Panc1 (cell line): ENCODE results near the gene TEX11. TPM values are rescaled to one million over a fixed set of nuclear protein-coding genes. Genes with fewer than 3 reads are reported as not detected.
"Not testable (repeated sequence)": the region's sequence is repeated elsewhere in the genome, so short reads cannot be mapped to it uniquely, and the experiment has no call there.

Experiments
- ATAC-seq: fragments of 200-7000 bp; cut with Tn5 transposase; 2 replicates; pipeline ENCODE4 v1.9.1; 2020; ENCODE audit warnings: mild to moderate bottlenecking, moderate library complexity
- BruUV-seq: library from RNA; stranded (reverse); fragments of 400-500 nt; replicated peaks from 2 replicates; lab custom pipeline; 2021; lab: Mats Ljungman, UMichigan
- CTCF ChIA-PET: fragments of 300-600 bp; sonication (Branson Sonifier 250); formaldehyde crosslinking; loops from one replicate; lab custom pipeline; 2022; ENCODE audit warnings: antibody characterized with exemption; lab: Charles Lee
- POLR2A ChIA-PET: fragments of 300-600 bp; sonication (Branson Sonifier 250); formaldehyde crosslinking; loops from one replicate; lab custom pipeline; 2022; ENCODE audit warnings: antibody characterized with exemption; lab: Charles Lee
- DNase-seq: peaks from one replicate; pipeline ENCODE4 v3.0.0-alpha.2; 2010; ENCODE audit warnings: low read depth, low spot score
- H3K27ac ChIP-seq: 2 replicates; pipeline ENCODE4 v1.5.1; 2011; ENCODE audit warnings: mild to moderate bottlenecking, low read length, inconsistent platforms
- H3K27me3 ChIP-seq: fragments of 200-500 bp; sonication (Bioruptor generic); 2 replicates; pipeline ENCODE4 v1.6.0; 2014; ENCODE audit warnings: low read length, inconsistent platforms; ENCODE audit not compliant: control insufficient read depth, insufficient read depth
- H3K36me3 ChIP-seq: fragments of 200-500 bp; sonication (Bioruptor generic); 2 replicates; pipeline ENCODE4 v1.5.1; 2014; ENCODE audit warnings: inconsistent platforms, mild to moderate bottlenecking, low read length, moderate library complexity; ENCODE audit not compliant: control insufficient read depth, insufficient read depth
- H3K4me1 ChIP-seq: 2 replicates; pipeline ENCODE4 v1.5.1; 2011; ENCODE audit warnings: inconsistent platforms, mild to moderate bottlenecking, low read length, moderate library complexity; ENCODE audit not compliant: control insufficient read depth, insufficient read depth
- H3K4me3 ChIP-seq, 2 experiments: 2 replicates each; pipeline ENCODE4 v1.5.1; 2011 to 2012; ENCODE audit warnings: low read depth in 2 of 2, low read length in 2 of 2, mild to moderate bottlenecking in 2 of 2, inconsistent platforms in 1 of 2, moderate library complexity in 1 of 2
- H3K9me3 ChIP-seq: fragments of 200-500 bp; sonication (Bioruptor generic); 2 replicates; pipeline ENCODE4 v1.5.1; 2014; ENCODE audit warnings: low read depth, mild to moderate bottlenecking, inconsistent platforms, low read length, moderate library complexity; ENCODE audit not compliant: control insufficient read depth, insufficient read depth
- POLR2AphosphoS5 ChIP-seq: IDR thresholded peaks from 2 replicates; pipeline ENCODE4 v1.6.1; 2012; ENCODE audit warnings: mild to moderate bottlenecking, low read depth, low read length, moderate library complexity
- SIN3A ChIP-seq: IDR thresholded peaks from 2 replicates; pipeline ENCODE4 v1.6.1; 2012; ENCODE audit warnings: low read depth, mild to moderate bottlenecking, low read length, moderate library complexity, borderline replicate concordance; ENCODE audit not compliant: insufficient read depth
- TCF7L2 ChIP-seq: IDR thresholded peaks from 2 replicates; pipeline ENCODE4 v1.6.1; 2011; ENCODE audit warnings: mild to moderate bottlenecking, low read depth, low read length, inconsistent platforms
- in situ Hi-C: cut with HindIII; loops from 2 replicates; pipeline ENCODE4 v1.10.0; 2016; ENCODE audit warnings: low sequenced_read_pairs, low pct_unique_long_range_greater_than_20kb
- intact Hi-C: fragments of 100-400 bp; cut with micrococcal nuclease; formaldehyde crosslinking; loops from one replicate; pipeline ENCODE4 v1.10.0; 2022; ENCODE audit not compliant: unreplicated experiment
- total RNA-seq: library from RNA; stranded (reverse); gene quantifications from one replicate; pipeline ENCODE4 v1.2.1, GENCODE V29; 2021; ENCODE audit not compliant: unreplicated experiment
- TF ChIP-seq, protein P1 (sequence below): fragments of 450-650 bp; IDR thresholded peaks from 2 replicates; pipeline ENCODE4 v1.5.1; 2017; ENCODE audit warnings: mild to moderate bottlenecking
- TF ChIP-seq, protein P2 (sequence below), 2 experiments: IDR thresholded peaks; 2 replicates each; pipeline ENCODE4 v1.6.1; 2011 to 2012; ENCODE audit warnings: low read depth in 2 of 2, control low read depth in 1 of 2, low read length in 1 of 2, mild to moderate bottlenecking in 1 of 2, moderate library complexity in 1 of 2; ENCODE audit not compliant: insufficient read depth in 1 of 2

The TEX11 gene
- total RNA-seq, 1 experiment from 2014 or later, result not detected

DNA sequence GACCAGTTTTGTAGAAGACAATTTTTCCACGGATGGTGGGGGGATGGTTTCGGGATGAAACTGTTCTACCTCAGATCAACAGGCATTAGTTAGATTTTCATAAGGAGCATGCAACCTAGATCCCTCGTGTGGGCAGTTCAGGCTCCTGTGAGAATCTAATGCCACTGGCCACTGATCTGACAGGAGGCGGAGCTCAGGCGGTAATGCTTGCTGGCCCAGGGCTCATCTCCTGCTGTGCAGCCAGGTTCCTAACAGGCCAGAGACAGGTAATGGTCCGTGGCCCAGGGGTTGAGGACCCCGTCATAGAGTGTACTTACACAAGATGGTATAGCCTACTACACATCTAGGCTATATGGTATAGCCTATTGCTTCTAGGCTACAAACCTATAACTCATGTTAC is 7.0 kb downstream of the TEX11 start:
- ChIA-PET POLR2A (no interaction called here), CTCF (no interaction called here)
- DNase-seq, result no peak
- Histone ChIP-seq H3K4me1 (no peaks in the 10 kb centered on the region), H3K27me3 (no peaks in the 10 kb centered on the region; the same call in 1 of the 2 replicates), H3K27ac (no peak overlapping the region), H3K4me3 (no peak overlapping the region), H3K36me3 (no peaks in the 10 kb centered on the region), H3K9me3 (no peaks in the 10 kb centered on the region)
- BruUV-seq, result no TSS peak
- no peak for ATAC-seq
- intact Hi-C loops (no loop called here), in situ Hi-C loops (no loop called here)
- TF ChIP-seq POLR2AphosphoS5, result no peak
- TF ChIP-seq, protein P1, sequence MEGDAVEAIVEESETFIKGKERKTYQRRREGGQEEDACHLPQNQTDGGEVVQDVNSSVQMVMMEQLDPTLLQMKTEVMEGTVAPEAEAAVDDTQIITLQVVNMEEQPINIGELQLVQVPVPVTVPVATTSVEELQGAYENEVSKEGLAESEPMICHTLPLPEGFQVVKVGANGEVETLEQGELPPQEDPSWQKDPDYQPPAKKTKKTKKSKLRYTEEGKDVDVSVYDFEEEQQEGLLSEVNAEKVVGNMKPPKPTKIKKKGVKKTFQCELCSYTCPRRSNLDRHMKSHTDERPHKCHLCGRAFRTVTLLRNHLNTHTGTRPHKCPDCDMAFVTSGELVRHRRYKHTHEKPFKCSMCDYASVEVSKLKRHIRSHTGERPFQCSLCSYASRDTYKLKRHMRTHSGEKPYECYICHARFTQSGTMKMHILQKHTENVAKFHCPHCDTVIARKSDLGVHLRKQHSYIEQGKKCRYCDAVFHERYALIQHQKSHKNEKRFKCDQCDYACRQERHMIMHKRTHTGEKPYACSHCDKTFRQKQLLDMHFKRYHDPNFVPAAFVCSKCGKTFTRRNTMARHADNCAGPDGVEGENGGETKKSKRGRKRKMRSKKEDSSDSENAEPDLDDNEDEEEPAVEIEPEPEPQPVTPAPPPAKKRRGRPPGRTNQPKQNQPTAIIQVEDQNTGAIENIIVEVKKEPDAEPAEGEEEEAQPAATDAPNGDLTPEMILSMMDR, result no peak
- no peak for TF ChIP-seq TCF7L2
- TF ChIP-seq, protein P2, sequence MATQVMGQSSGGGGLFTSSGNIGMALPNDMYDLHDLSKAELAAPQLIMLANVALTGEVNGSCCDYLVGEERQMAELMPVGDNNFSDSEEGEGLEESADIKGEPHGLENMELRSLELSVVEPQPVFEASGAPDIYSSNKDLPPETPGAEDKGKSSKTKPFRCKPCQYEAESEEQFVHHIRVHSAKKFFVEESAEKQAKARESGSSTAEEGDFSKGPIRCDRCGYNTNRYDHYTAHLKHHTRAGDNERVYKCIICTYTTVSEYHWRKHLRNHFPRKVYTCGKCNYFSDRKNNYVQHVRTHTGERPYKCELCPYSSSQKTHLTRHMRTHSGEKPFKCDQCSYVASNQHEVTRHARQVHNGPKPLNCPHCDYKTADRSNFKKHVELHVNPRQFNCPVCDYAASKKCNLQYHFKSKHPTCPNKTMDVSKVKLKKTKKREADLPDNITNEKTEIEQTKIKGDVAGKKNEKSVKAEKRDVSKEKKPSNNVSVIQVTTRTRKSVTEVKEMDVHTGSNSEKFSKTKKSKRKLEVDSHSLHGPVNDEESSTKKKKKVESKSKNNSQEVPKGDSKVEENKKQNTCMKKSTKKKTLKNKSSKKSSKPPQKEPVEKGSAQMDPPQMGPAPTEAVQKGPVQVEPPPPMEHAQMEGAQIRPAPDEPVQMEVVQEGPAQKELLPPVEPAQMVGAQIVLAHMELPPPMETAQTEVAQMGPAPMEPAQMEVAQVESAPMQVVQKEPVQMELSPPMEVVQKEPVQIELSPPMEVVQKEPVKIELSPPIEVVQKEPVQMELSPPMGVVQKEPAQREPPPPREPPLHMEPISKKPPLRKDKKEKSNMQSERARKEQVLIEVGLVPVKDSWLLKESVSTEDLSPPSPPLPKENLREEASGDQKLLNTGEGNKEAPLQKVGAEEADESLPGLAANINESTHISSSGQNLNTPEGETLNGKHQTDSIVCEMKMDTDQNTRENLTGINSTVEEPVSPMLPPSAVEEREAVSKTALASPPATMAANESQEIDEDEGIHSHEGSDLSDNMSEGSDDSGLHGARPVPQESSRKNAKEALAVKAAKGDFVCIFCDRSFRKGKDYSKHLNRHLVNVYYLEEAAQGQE (IDR thresholded peaks at IDR 0.05; ENCODE audit: insufficient read depth in 1 of 2, low read depth in 2 of 2, low read length in 1 of 2), result no peak
- no peak for TF ChIP-seq SIN3A

DNA sequence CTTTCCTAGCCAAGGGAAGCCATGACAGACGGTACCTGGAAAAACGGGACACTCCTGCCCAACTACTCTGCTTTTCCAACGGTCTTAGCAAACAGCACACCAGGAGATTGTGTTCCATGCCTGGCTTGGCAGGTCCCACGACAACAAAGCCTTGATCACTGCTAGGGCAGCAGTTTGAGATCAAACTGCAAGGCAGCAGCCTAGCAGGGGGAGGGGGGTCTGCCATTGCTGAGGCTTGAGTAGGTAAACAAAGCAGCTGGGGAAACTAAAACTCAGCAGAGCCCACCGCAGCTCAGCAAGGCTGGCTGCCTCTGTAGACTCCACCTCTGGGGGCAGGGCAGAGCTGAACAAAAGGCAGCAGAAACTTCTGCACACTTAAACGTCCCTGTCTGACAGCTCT is 18.1 kb downstream of the TEX11 start:
- H3K27me3 ChIP-seq, DNase-seq, ATAC-seq, H3K4me1 ChIP-seq, H3K4me3 ChIP-seq, H3K27ac ChIP-seq, H3K9me3 ChIP-seq, BruUV-seq, H3K36me3 ChIP-seq, CTCF ChIA-PET, intact Hi-C loops, POLR2A ChIA-PET, in situ Hi-C loops: not testable (repeated sequence)

DNA sequence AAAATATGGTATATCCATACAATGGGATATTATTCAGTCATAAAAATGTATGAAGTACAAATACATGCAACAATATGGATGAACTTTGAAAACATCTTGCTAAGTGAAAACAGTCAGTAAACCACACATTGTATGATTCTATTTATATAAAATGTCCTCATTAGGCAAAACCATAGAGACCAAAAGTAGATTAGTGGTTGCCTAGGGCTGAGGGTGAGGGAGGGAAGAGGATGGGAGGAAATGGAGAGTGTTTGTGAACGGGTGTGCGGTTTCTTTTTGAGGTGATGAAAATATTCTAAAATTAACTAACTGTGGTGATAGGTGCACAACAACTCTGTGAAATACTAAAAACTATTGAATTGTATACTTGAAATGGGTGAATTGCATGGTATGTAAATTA is 29.6 kb downstream of the TEX11 start:
- Histone ChIP-seq H3K4me3 (no peak overlapping the region), H3K36me3 (no peaks in the 10 kb centered on the region), H3K27ac (no peak overlapping the region), H3K4me1 (no peaks in the 10 kb centered on the region), H3K9me3 (no peaks in the 10 kb centered on the region), H3K27me3 (0 out of 2 replicates have a peak, but pooled peaks cover 2% of the 10 kb centered on the region)
- ChIA-PET POLR2A (no interaction called here), CTCF (no interaction called here)
- TF ChIP-seq, protein P1, result no peak
- TF ChIP-seq, protein P2 (IDR thresholded peaks at IDR 0.05; ENCODE audit: insufficient read depth in 1 of 2, low read depth in 2 of 2, low read length in 1 of 2), result no peak
- no peak for TF ChIP-seq POLR2AphosphoS5
- no peak for TF ChIP-seq SIN3A
- no peak for TF ChIP-seq TCF7L2
- no TSS peak for BruUV-seq
- ATAC-seq (no peak), DNase-seq (no peak)
- in situ Hi-C loops (no loop called here), intact Hi-C loops (no loop called here)
